ENCODE measurements around the gene PCDHA1. TPM values are rescaled to one million over a fixed set of nuclear protein-coding genes. Genes with fewer than 3 reads are reported as not detected.

The PCDHA1 gene
- total RNA-seq, 4 donors from 2014 or later = not detected

GRCh38 chr5:140964356-140964755 lies 178.4 kb downstream of the PCDHA1 start:
- DNase-seq (ENCODE audit: low spot score in 2 of 2) = no peak
- 72 to 82% methylated on average over 3 of the region's 3 CpGs for WGBS, 2 donors
- no peak overlapping the region for H3K4me3 ChIP-seq
- H3K27me3 ChIP-seq = no peaks in the 10 kb centered on the region
- peaks cover 0 to 18% (median 3%) of the 10 kb centered on the region in 4 donors for H3K4me1 ChIP-seq
- no peaks in the 10 kb centered on the region for H3K9me3 ChIP-seq
- no peaks in the 10 kb centered on the region for H3K36me3 ChIP-seq
- no peak overlapping the region for H3K27ac ChIP-seq
- TF ChIP-seq EP300 (IDR thresholded peaks at IDR 0.05) (no peak), CTCF (IDR thresholded peaks at IDR 0.05) (no peak), POLR2A (IDR thresholded peaks at IDR 0.05) (no peak)

- Histone ChIP-seq H3K4me1 (peaks cover 0 to 18% (median 3%) of the 10 kb centered on the region in 4 donors), H3K4me3 (peak overlapping the region; percentile 43 to 64 (median 54)), H3K9me3 (no peaks in the 10 kb centered on the region), H3K27me3 (no peaks in the 10 kb centered on the region), H3K27ac (peak overlapping the region in 2 of 4 donors; percentile 46 to 67), H3K36me3 (no peaks in the 10 kb centered on the region)
- TF ChIP-seq POLR2A (IDR thresholded peaks at IDR 0.05) (no peak), EP300 (IDR thresholded peaks at IDR 0.05) (no peak), CTCF (IDR thresholded peaks at IDR 0.05) (no peak)
- no peak for DNase-seq (ENCODE audit: low spot score in 2 of 2)
- WGBS, 2 donors = 1% methylated on average over 9 of the region's 9 CpGs
These were observed 180.0 kb downstream of the PCDHA1 start for GRCh38 chr5:140965905-140966292.

- Histone ChIP-seq H3K36me3 (no peaks in the 10 kb centered on the region), H3K4me3 (peak within 1 kb of the TSS; percentile 43 to 64 (median 54)), H3K27ac (peak within 1 kb of the TSS in 2 of 4 donors; percentile 46 to 67), H3K9me3 (no peaks in the 10 kb centered on the region), H3K27me3 (no peaks in the 10 kb centered on the region), H3K4me1 (peaks cover 0 to 18% (median 3%) of the 10 kb centered on the region in 4 donors)
- WGBS, 2 donors = 4% methylated on average over 21 to 56 of the region's 80 CpGs
- TF ChIP-seq EP300 (IDR thresholded peaks at IDR 0.05) (no peak), POLR2A (IDR thresholded peaks at IDR 0.05) (no peak), CTCF (IDR thresholded peaks at IDR 0.05) (no peak)
- no peak for DNase-seq (ENCODE audit: low spot score in 2 of 2)
These were observed 180.6 kb downstream of the PCDHA1 start, which contains the start of gene PCDHAC2 for GRCh38 chr5:140966293-140967225. Gene PCDHAC2, plus strand, starts transcription at chr5:140966476. Its CDS starts 291 bp downstream, at chr5:140966767.

GRCh38 chr5:140967226-140967893 lies 181.4 kb downstream of the PCDHA1 start:
- Histone ChIP-seq H3K36me3 (no peaks in the 10 kb centered on the region), H3K27me3 (no peaks in the 10 kb centered on the region), H3K27ac (no peak overlapping the region), H3K4me3 (peak overlapping the region; percentile 43 to 64 (median 54)), H3K9me3 (no peaks in the 10 kb centered on the region), H3K4me1 (peaks cover 0 to 18% (median 3%) of the 10 kb centered on the region in 4 donors)
- TF ChIP-seq POLR2A (IDR thresholded peaks at IDR 0.05) (no peak), EP300 (IDR thresholded peaks at IDR 0.05) (no peak), CTCF (IDR thresholded peaks at IDR 0.05) (no peak)
- DNase-seq (ENCODE audit: low spot score in 2 of 2) = no peak
- WGBS, 2 donors = 52 to 70% methylated on average over 16 to 34 of the region's 34 CpGs

- H3K36me3 ChIP-seq = no peaks in the 10 kb centered on the region
- peaks cover 0 to 18% (median 3%) of the 10 kb centered on the region in 4 donors for H3K4me1 ChIP-seq
- TF ChIP-seq CTCF (IDR thresholded peaks at IDR 0.05) (no peak), EP300 (IDR thresholded peaks at IDR 0.05) (no peak), POLR2A (IDR thresholded peaks at IDR 0.05) (no peak)
- no peak overlapping the region for H3K27ac ChIP-seq
- no peak for DNase-seq (ENCODE audit: low spot score in 2 of 2)
- no peak overlapping the region for H3K4me3 ChIP-seq
- no peaks in the 10 kb centered on the region for H3K27me3 ChIP-seq
- no peaks in the 10 kb centered on the region for H3K9me3 ChIP-seq
These were observed 183.9 kb downstream of the PCDHA1 start for GRCh38 chr5:140969880-140970279.
